H1 (cell line): ENCODE results near the gene GDF15. TPM values are rescaled to one million over a fixed set of nuclear protein-coding genes. Genes with fewer than 3 reads are reported as not detected.

ENCODE experiments used
- CTCF ChIA-PET: fragments of 300-600 bp; sonication (Branson Sonifier 250); formaldehyde crosslinking; loops from one replicate; lab custom pipeline; 2021; ENCODE audit not compliant: partially characterized antibody; lab: Charles Lee
- POLR2A ChIA-PET: fragments of 300-600 bp; sonication (Branson Sonifier 250); formaldehyde crosslinking; loops from one replicate; lab custom pipeline; 2021; ENCODE audit warnings: inconsistent platforms; ENCODE audit not compliant: partially characterized antibody; lab: Charles Lee
- DNase-seq, 2 experiments: peaks; one replicate each; pipeline versions ENCODE4 v3.0.0 to v3.0.0-alpha.2; 2010 to 2022; ENCODE audit warnings: low spot score in 2 of 2, low read depth in 1 of 2, mixed read lengths in 1 of 2
- FAIRE-seq: peaks from 2 replicates; lab custom pipeline; 2011; peaks lifted over from hg19 to GRCh38; lab: Jason Lieb, UNC
- H2AFZ ChIP-seq: 2 replicates; pipeline ENCODE4 v1.8.1; 2012; ENCODE audit warnings: low read length, inconsistent platforms
- H2AK5ac ChIP-seq: 2 replicates; pipeline ENCODE4 v1.6.1; 2013; ENCODE audit warnings: low read depth, low read length
- H2BK120ac ChIP-seq: replicated peaks from 2 replicates; pipeline ENCODE3; 2013; ENCODE audit warnings: low read depth, low read length, inconsistent platforms
- H2BK12ac ChIP-seq: 2 replicates; pipeline ENCODE4 v1.6.1; 2013; ENCODE audit warnings: low read depth, low read length
- H2BK15ac ChIP-seq: 2 replicates; pipeline ENCODE4 v1.6.1; 2013; ENCODE audit warnings: low read length
- H2BK20ac ChIP-seq: 2 replicates; pipeline ENCODE4 v1.6.1; 2013; ENCODE audit warnings: low read length
- H2BK5ac ChIP-seq: 2 replicates; pipeline ENCODE4 v1.6.1; 2013; ENCODE audit warnings: low read depth, low read length
- H3K14ac ChIP-seq: 2 replicates; pipeline ENCODE4 v1.6.1; 2013; ENCODE audit warnings: inconsistent platforms; ENCODE audit not compliant: insufficient read length
- H3K18ac ChIP-seq: 2 replicates; pipeline ENCODE4 v1.6.1; 2013; ENCODE audit warnings: low read length; ENCODE audit errors: extremely low read depth
- H3K23ac ChIP-seq: 2 replicates; pipeline ENCODE4 v1.6.1; 2013; ENCODE audit warnings: inconsistent platforms; ENCODE audit not compliant: insufficient read length
- H3K23me2 ChIP-seq: 2 replicates; pipeline ENCODE4 v1.6.1; 2013; ENCODE audit warnings: low read depth, low read length
- H3K27ac ChIP-seq: 2 replicates; pipeline ENCODE4 v1.6.1; 2011; ENCODE audit warnings: low read depth, low read length, inconsistent platforms
- H3K27me3 ChIP-seq, 4 experiments: replicated peaks in 1 of 4; 1 replicate in 1 of 4; 2 replicates in 3 of 4; pipeline versions ENCODE4 v1.6.1 to v1.8.1; 2011 to 2013; ENCODE audit warnings: low read length in 3 of 4, mild to moderate bottlenecking in 3 of 4, inconsistent platforms in 2 of 4, mixed read lengths in 2 of 4, moderate library complexity in 1 of 4; ENCODE audit not compliant: control insufficient read depth in 3 of 4, insufficient read depth in 3 of 4; ENCODE audit errors: extremely low read depth in 1 of 4
- H3K36me3 ChIP-seq, 4 experiments: 2 replicates each; pipeline versions ENCODE4 v1.6.1 to v1.8.1; 2011 to 2013; ENCODE audit warnings: mild to moderate bottlenecking in 4 of 4, low read length in 3 of 4, moderate library complexity in 2 of 4, control low read depth in 1 of 4, inconsistent platforms in 1 of 4; ENCODE audit not compliant: insufficient read depth in 4 of 4, control insufficient read depth in 2 of 4
- H3K4ac ChIP-seq: replicated peaks from 2 replicates; pipeline ENCODE3; 2013; ENCODE audit warnings: low read length, low read depth, mixed read lengths, inconsistent platforms; ENCODE audit not compliant: insufficient read length
- H3K4me1 ChIP-seq, 4 experiments: replicated peaks in 1 of 4; 1 replicate in 1 of 4; 2 replicates in 3 of 4; pipeline versions ENCODE4 v1.6.1 to v1.8.1; 2011 to 2013; ENCODE audit warnings: low read length in 3 of 4, inconsistent platforms in 2 of 4, mixed read lengths in 1 of 4; ENCODE audit not compliant: insufficient read depth in 4 of 4, control insufficient read depth in 3 of 4
- H3K4me2 ChIP-seq, 2 experiments: 2 replicates each; pipeline versions ENCODE4 v1.6.1 to v1.8.1; 2011 to 2013; ENCODE audit warnings: low read depth in 2 of 2, low read length in 2 of 2, control low read depth in 1 of 2, inconsistent platforms in 1 of 2, mild to moderate bottlenecking in 1 of 2; ENCODE audit not compliant: insufficient read depth in 1 of 2
- H3K4me3 ChIP-seq, 4 experiments: fragments of 200-600, 300-600 bp in 1 of 4; sonication (generic), shearing (Covaris generic), sonication (Bioruptor Twin) in 1 of 4; 2 replicates each; pipeline versions ENCODE4 v1.5.1 to v1.8.1; 2011 to 2016; ENCODE audit warnings: low read length in 4 of 4, low read depth in 3 of 4, control low read depth in 2 of 4, inconsistent platforms in 2 of 4, mild to moderate bottlenecking in 2 of 4, mixed read lengths in 1 of 4, moderate library complexity in 1 of 4; ENCODE audit not compliant: insufficient read depth in 2 of 4; ENCODE audit errors: extremely low read depth in 1 of 4
- H3K56ac ChIP-seq: replicated peaks from 2 replicates; pipeline ENCODE3; 2013; ENCODE audit warnings: low read depth, mild to moderate bottlenecking, mixed read lengths, low read length, inconsistent platforms; ENCODE audit not compliant: insufficient read length
- H3K79me1 ChIP-seq: 2 replicates; pipeline ENCODE4 v1.6.1; 2013; ENCODE audit warnings: low read depth, low read length, control low read depth
- H3K79me2 ChIP-seq, 2 experiments: 2 replicates each; pipeline versions ENCODE4 v1.6.1 to v1.8.1; 2012 to 2013; ENCODE audit warnings: low read length in 2 of 2, mild to moderate bottlenecking in 2 of 2, inconsistent platforms in 1 of 2; ENCODE audit not compliant: insufficient read depth in 2 of 2, control insufficient read depth in 1 of 2
- H3K9ac ChIP-seq, 4 experiments: replicated peaks in 1 of 4; 1 replicate in 1 of 4; 2 replicates in 3 of 4; pipeline versions ENCODE4 v1.6.1 to v1.8.1; 2011 to 2013; ENCODE audit warnings: low read depth in 3 of 4, low read length in 3 of 4, control low read depth in 2 of 4, mild to moderate bottlenecking in 2 of 4, moderate library complexity in 2 of 4, inconsistent platforms in 1 of 4; ENCODE audit errors: extremely low read depth in 1 of 4
- H3K9me3 ChIP-seq, 2 experiments: 2 replicates each; pipeline versions ENCODE4 v1.6.1 to v1.8.1; 2012 to 2013; ENCODE audit warnings: mild to moderate bottlenecking in 2 of 2, moderate library complexity in 2 of 2, control low read depth in 1 of 2, inconsistent platforms in 1 of 2, low read depth in 1 of 2, low read length in 1 of 2, mixed read lengths in 1 of 2; ENCODE audit not compliant: insufficient read depth in 2 of 2
- H4K20me1 ChIP-seq, 2 experiments: replicated peaks in 1 of 2; 2 replicates each; pipeline versions ENCODE3 to v1.8.1; 2011 to 2013; ENCODE audit warnings: inconsistent platforms in 2 of 2, low read length in 2 of 2, mild to moderate bottlenecking in 1 of 2; ENCODE audit not compliant: insufficient read depth in 2 of 2, control insufficient read depth in 1 of 2
- H4K5ac ChIP-seq: 2 replicates; pipeline ENCODE4 v1.6.1; 2013; ENCODE audit warnings: low read length, low read depth, mixed read lengths, inconsistent platforms; ENCODE audit not compliant: insufficient read length
- H4K8ac ChIP-seq: 2 replicates; pipeline ENCODE4 v1.8.0; 2013; ENCODE audit warnings: mild to moderate bottlenecking, moderate library complexity, low read length, inconsistent platforms; ENCODE audit not compliant: insufficient read depth; ENCODE audit errors: extremely low read depth
- H4K91ac ChIP-seq: replicated peaks from 2 replicates; pipeline ENCODE3; 2013; ENCODE audit warnings: low read length, mixed read lengths, inconsistent platforms; ENCODE audit not compliant: insufficient read length
- CHD2 ChIP-seq: IDR thresholded peaks from 2 replicates; pipeline ENCODE4 v1.6.1; 2012; ENCODE audit warnings: low read length, improper control_type of control experiment
- CTBP2 ChIP-seq: IDR thresholded peaks from 2 replicates; pipeline ENCODE4 v1.7.0; 2011; ENCODE audit warnings: borderline replicate concordance, mild to moderate bottlenecking, moderate library complexity, mixed read lengths, low read length; ENCODE audit not compliant: insufficient read depth, insufficient read length
- CTCF ChIP-seq, 3 experiments: IDR thresholded peaks; 1 replicate in 2 of 3; 2 replicates in 1 of 3; pipeline versions ENCODE4 v1.5.1 to v1.6.1; 2011; ENCODE audit warnings: low read length in 3 of 3, mild to moderate bottlenecking in 3 of 3, inconsistent platforms in 2 of 3, low read depth in 1 of 3, moderate library complexity in 1 of 3; ENCODE audit not compliant: insufficient read depth in 1 of 3; ENCODE audit errors: control extremely low read depth in 1 of 3
- E2F6 ChIP-seq: IDR thresholded peaks from 2 replicates; pipeline ENCODE4 v1.6.1; 2012; ENCODE audit warnings: inconsistent platforms
- PHF8 ChIP-seq: fragments of 200-600 bp; sonication (generic); conservative IDR thresholded peaks from 2 replicates; pipeline ENCODE4 v1.7.1; 2012; ENCODE audit warnings: low read depth, mild to moderate bottlenecking, inconsistent platforms, low read length, moderate library complexity
- TCF12 ChIP-seq: IDR thresholded peaks from 2 replicates; pipeline ENCODE4 v1.6.1; 2011; ENCODE audit warnings: low read depth, mild to moderate bottlenecking, low read length
- ZNF274 ChIP-seq: IDR thresholded peaks from 2 replicates; pipeline ENCODE4 v1.7.0; 2012; ENCODE audit warnings: low read length, borderline replicate concordance; ENCODE audit errors: extremely low read depth
- WGBS, 2 experiments: shearing (Covaris generic) in 1 of 2; methylation state at CpG; one replicate each; pipeline versions ENCODE4 v1.1.6 to v1.1.7; 2013 to 2015; ENCODE audit warnings: low lambda C conversion rate in 2 of 2, mixed read lengths in 2 of 2, inconsistent platforms in 1 of 2, low coverage in 1 of 2, missing lambda C conversion rate in 1 of 2; ENCODE audit not compliant: insufficient replicate concordance in 2 of 2, insufficient coverage in 1 of 2, insufficient read length in 1 of 2; ENCODE audit errors: extremely low coverage in 1 of 2, missing lambda C conversion rate in 1 of 2; 5-methylcytosine and 5-hydroxymethylcytosine counted together
- polyA plus RNA-seq, 7 experiments: library from polyadenylated mRNA; depleted of rRNA in 3 of 7; stranded (reverse) in 5 of 7; unstranded in 2 of 7; fragments of >200 nt in 5 of 7; fragments of 200-250 nt in 2 of 7; gene quantifications; 1 replicate in 5 of 7; 2 replicates in 1 of 7; 4 replicates in 1 of 7; pipeline versions ENCODE4 v1.2.1 to v1.2.3, GENCODE V29; 2011 to 2013; ENCODE audit warnings: missing spikeins in 2 of 7, mixed read lengths in 2 of 7
- total RNA-seq: library from RNA; stranded (reverse); fragmentation: NEBNext Ultra II Directional; extraction: Animal tissue kit (Norgen Biotek cat#: 25700); gene quantifications from 2 replicates; pipeline ENCODE4 v1.2.1, GENCODE V29; 2021

The GDF15 gene
- total and polyA plus RNA-seq, 2 of the 8 experiments (the other 6 are each of a cell fraction or from before 2014, with no cell fraction given) = 4.1 to 8.5 TPM

GRCh38 chr19:18419699-18420460 lies 33.9 kb downstream of the GDF15 start:
- ChIA-PET POLR2A (interaction anchor here (1.1 to 6.8 kb wide), 10 partner anchors 9 to 139 kb away, joined by 3 to 72 read pairs (median 5); partner anchors contain the start of genes JUND and PGPEP1), CTCF (interaction anchor here (0.8 to 11.0 kb wide), 15 partner anchors 8 to 201 kb away, joined by 3 to 177 read pairs (median 3); partner anchors contain the start of gene GDF15)
- no peak overlapping the region for H2AFZ ChIP-seq
- no peak for TF ChIP-seq CTBP2
- 0 out of 2 replicates have a peak, but pooled peaks have one; percentile 67 for TF ChIP-seq CHD2
- TF ChIP-seq ZNF274 = no peak
- no peak for TF ChIP-seq CTCF (IDR thresholded peaks at IDR 0.05; ENCODE audit: control extremely low read depth in 1 of 3, insufficient read depth in 1 of 3, low read depth in 1 of 3, low read length in 3 of 3)
- no peak for TF ChIP-seq TCF12
- TF ChIP-seq E2F6 = no peak; the same call in 1 of the 2 replicates
- no peak; the same call in 1 of the 2 replicates for TF ChIP-seq PHF8

More at GRCh38 chr19:18419699-18420460, 33.9 kb downstream of the GDF15 start:
- Histone ChIP-seq H2BK120ac (no peak overlapping the region), H4K5ac (no peak overlapping the region), H3K79me1 (no peaks in the 10 kb centered on the region), H3K79me2 (peaks cover 0 to 4% of the 10 kb centered on the region in 2 experiments; a peak in 1 of 4 replicates), H2BK5ac (no peak overlapping the region), H3K4me2 (peak overlapping the region; percentile 72 to 88), H2BK15ac (no peak overlapping the region), H3K4me1 (peaks cover 0 to 42% (median 28%) of the 10 kb centered on the region in 4 experiments; a peak in 6 of 7 replicates), H3K23ac (no peak overlapping the region), H3K4ac (no peak overlapping the region), H3K27me3 (peaks cover 5 to 29% (median 23%) of the 10 kb centered on the region in 4 experiments), H2BK20ac (no peak overlapping the region), H3K56ac (no peak overlapping the region), H3K18ac (no peak overlapping the region; the same call in 1 of the 2 replicates), H2BK12ac (0 out of 2 replicates have a peak overlapping the region, but pooled peaks have one; percentile 27), H4K8ac (no peak overlapping the region), H3K4me3 (peak overlapping the region; percentile 33 to 61 (median 46)), H4K91ac (no peak overlapping the region), H3K9me3 (no peaks in the 10 kb centered on the region), H2AK5ac (no peak overlapping the region), H3K27ac (no peak overlapping the region), H3K9ac (peak overlapping the region in 1 of 4 experiments; percentile 13; a peak in 2 of 7 replicates), H3K36me3 (no peaks in the 10 kb centered on the region), H4K20me1 (peaks cover 4 to 9% of the 10 kb centered on the region in 2 experiments), H3K23me2 (peaks cover 19% of the 10 kb centered on the region; the same call in 1 of the 2 replicates), H3K14ac (no peak overlapping the region)
- DNase-seq (no peak), FAIRE-seq (no peak)
- 3% methylated on average over 60 of the region's 97 CpGs; no CpG with 5 or more reads in 1 of the 2 experiments for WGBS, 2 experiments
